CD4-positive, alpha-beta memory T cell (primary cell): Measurements from ENCODE around the gene BPIFB6. TPM values are rescaled to one million over a fixed set of nuclear protein-coding genes. Genes with fewer than 3 reads are reported as not detected.
A peak's percentile ranks its signal among the peaks of the same experiment; 100 is the strongest.

Experiments
- CTCF ChIA-PET: fragments of 350-600 bp; sonication (Branson Sonifier 250); formaldehyde crosslinking; loops from one replicate; lab custom pipeline; 2021; ENCODE audit warnings: inconsistent platforms; ENCODE audit not compliant: partially characterized antibody; lab: Charles Lee
- POLR2A ChIA-PET: fragments of 350-600 bp; sonication (Branson Sonifier 250); formaldehyde crosslinking; loops from one replicate; lab custom pipeline; 2021; ENCODE audit not compliant: partially characterized antibody; lab: Charles Lee
- DNase-seq, 5 donors: peaks; one replicate each; pipeline versions ENCODE4 v3.0.0 to v3.0.0-alpha.2; 2020 to 2022; ENCODE audit warnings: mixed read lengths in 1 of 5
- H3K27ac ChIP-seq: one replicate; pipeline ENCODE4 v1.7.0; 2013; ENCODE audit warnings: low read depth, low read length
- H3K27me3 ChIP-seq: 2 replicates; pipeline ENCODE4 v1.7.0; 2013; ENCODE audit warnings: mild to moderate bottlenecking, low read length, moderate library complexity; ENCODE audit not compliant: insufficient read depth
- H3K36me3 ChIP-seq: 2 replicates; pipeline ENCODE4 v1.7.0; 2013; ENCODE audit warnings: mild to moderate bottlenecking, low read length, moderate library complexity; ENCODE audit not compliant: insufficient read depth
- H3K4me1 ChIP-seq: 2 replicates; pipeline ENCODE4 v1.7.0; 2013; ENCODE audit warnings: mild to moderate bottlenecking, low read length, moderate library complexity; ENCODE audit not compliant: insufficient read depth
- H3K4me3 ChIP-seq, 2 donors: one replicate each; pipeline ENCODE4 v1.7.0; 2013; ENCODE audit warnings: low read length in 2 of 2, mild to moderate bottlenecking in 1 of 2
- H3K9me3 ChIP-seq, 2 donors: one replicate each; pipeline ENCODE4 v1.7.0; 2013; ENCODE audit warnings: low read length in 2 of 2, control low read depth in 1 of 2; ENCODE audit not compliant: control insufficient read depth in 1 of 2
- H3K27ac Mint-ChIP-seq, 7 donors: one replicate each; pipeline ENCODE4 v1.8.0; 2020 to 2021; ENCODE audit warnings: mixed read lengths in 7 of 7, mild to moderate bottlenecking in 6 of 7, inconsistent platforms in 3 of 7, moderate library complexity in 3 of 7
- H3K27me3 Mint-ChIP-seq, 2 donors: one replicate each; pipeline ENCODE4 v1.8.0; 2020 to 2021; ENCODE audit warnings: mixed read lengths in 2 of 2
- H3K36me3 Mint-ChIP-seq, 2 donors: one replicate each; pipeline ENCODE4 v1.8.0; 2020 to 2021; ENCODE audit warnings: mixed read lengths in 2 of 2, inconsistent platforms in 1 of 2, mild to moderate bottlenecking in 1 of 2
- H3K4me1 Mint-ChIP-seq, 4 donors: one replicate each; pipeline ENCODE4 v1.8.0; 2020 to 2021; ENCODE audit warnings: mixed read lengths in 4 of 4, mild to moderate bottlenecking in 1 of 4
- H3K4me3 Mint-ChIP-seq, 8 donors: one replicate each; pipeline ENCODE4 v1.8.0; 2020 to 2021; ENCODE audit warnings: mixed read lengths in 8 of 8, mild to moderate bottlenecking in 7 of 8, moderate library complexity in 6 of 8, inconsistent platforms in 3 of 8
- H3K9me3 Mint-ChIP-seq, 8 donors: one replicate each; pipeline ENCODE4 v1.8.0; 2020 to 2021; ENCODE audit warnings: mixed read lengths in 8 of 8, mild to moderate bottlenecking in 5 of 8, inconsistent platforms in 3 of 8, moderate library complexity in 1 of 8
- intact Hi-C: fragments of 100-400 bp; cut with micrococcal nuclease; formaldehyde crosslinking; loops from one replicate; pipeline ENCODE4 v1.15.1; 2023
- polyA plus RNA-seq, 2 donors: library from polyadenylated mRNA; unstranded; fragments of 300-500 nt; fragmentation: Illumina TruSeq; gene quantifications; one replicate each; pipeline ENCODE4 v1.2.3, GENCODE V29; 2021
- total RNA-seq, 2 experiments: library from RNA; stranded (reverse); gene quantifications; one replicate each; pipeline ENCODE4 v1.2.3, GENCODE V29; 2021

BPIFB6 gene
- total RNA-seq: not detected
- polyA plus RNA-seq: not detected

GRCh38 chr20:33031531-33031930 lies at the start of gene BPIFB6:
Gene BPIFB6 (plus strand): TSS chr20:33031648. CDS start chr20:33031648, 0 bp downstream.
- Mint-ChIP-seq H3K4me3 (no peak within 1 kb of the TSS), H3K4me1 (no peaks in the 10 kb centered on the region), H3K27ac (no peak within 1 kb of the TSS), H3K9me3 (peaks cover 2 to 10% (median 5%) of the 10 kb centered on the region in 8 donors), H3K36me3 (no peaks in the 10 kb centered on the region), H3K27me3 (no peaks in the 10 kb centered on the region)
- no peak for DNase-seq
- no peak within 1 kb of the TSS for H3K4me3 ChIP-seq
- no peaks in the 10 kb centered on the region for H3K27me3 ChIP-seq
- ChIA-PET POLR2A (no interaction called here), CTCF (no interaction called here)
- intact Hi-C loops: no loop called here
- H3K27ac ChIP-seq: no peak within 1 kb of the TSS
- no peaks in the 10 kb centered on the region for H3K4me1 ChIP-seq
- H3K9me3 ChIP-seq: no peaks in the 10 kb centered on the region
- H3K36me3 ChIP-seq: no peaks in the 10 kb centered on the region

GRCh38 chr20:32982617-32983458 lies 48.6 kb upstream of the BPIFB6 start:
- H3K27me3 ChIP-seq: no peaks in the 10 kb centered on the region
- peaks cover 1% of the 10 kb centered on the region for H3K4me1 ChIP-seq
- peak overlapping the region in 4 of 7 donors; percentile 47 to 81 (median 52) for H3K27ac Mint-ChIP-seq
- ChIA-PET CTCF (interaction anchor here (1.1 to 2.3 kb wide), 4 partner anchors 10 to 37 kb away, joined by 3 to 9 read pairs (median 4); no protein-coding TSS in a partner anchor), POLR2A (interaction anchor here (3.2 kb wide), 1 partner anchor 11 kb away, joined by 15 read pairs; no protein-coding TSS in a partner anchor)
- H3K36me3 ChIP-seq: no peaks in the 10 kb centered on the region
- H3K9me3 ChIP-seq: no peaks in the 10 kb centered on the region
- H3K36me3 Mint-ChIP-seq: no peaks in the 10 kb centered on the region
- no peaks in the 10 kb centered on the region for H3K27me3 Mint-ChIP-seq
- H3K4me3 ChIP-seq: no peak overlapping the region
- H3K9me3 Mint-ChIP-seq: peaks cover 0 to 2% (median 0%) of the 10 kb centered on the region in 8 donors
- no peak overlapping the region for H3K27ac ChIP-seq
- DNase-seq: no peak
- intact Hi-C loops: no loop called here
- H3K4me1 Mint-ChIP-seq: peaks cover 7 to 23% (median 8%) of the 10 kb centered on the region in 4 donors
- no peak overlapping the region for H3K4me3 Mint-ChIP-seq

- Mint-ChIP-seq H3K9me3 (no peaks in the 10 kb centered on the region), H3K4me1 (peaks cover 5 to 19% (median 7%) of the 10 kb centered on the region in 4 donors), H3K4me3 (no peak overlapping the region), H3K27ac (peak overlapping the region in 4 of 7 donors; percentile 16 to 55 (median 49)), H3K36me3 (no peaks in the 10 kb centered on the region), H3K27me3 (no peaks in the 10 kb centered on the region)
- H3K27me3 ChIP-seq: no peaks in the 10 kb centered on the region
- H3K27ac ChIP-seq: no peak overlapping the region
- POLR2A ChIA-PET: interaction anchor here (0.6 to 3.2 kb wide), 2 partner anchors 11 to 223 kb away, joined by 3 to 15 read pairs; no protein-coding TSS in a partner anchor
- DNase-seq: no peak
- no peaks in the 10 kb centered on the region for H3K4me1 ChIP-seq
- CTCF ChIA-PET: interaction anchor here (1.0 to 2.3 kb wide), 4 partner anchors 10 to 38 kb away, joined by 3 to 9 read pairs (median 4); no protein-coding TSS in a partner anchor
- H3K9me3 ChIP-seq: no peaks in the 10 kb centered on the region
- H3K4me3 ChIP-seq: no peak overlapping the region
- intact Hi-C loops: no loop called here
- no peaks in the 10 kb centered on the region for H3K36me3 ChIP-seq
These were observed 47.9 kb upstream of the BPIFB6 start for GRCh38 chr20:32983459-32984112.

- Mint-ChIP-seq H3K9me3 (no peaks in the 10 kb centered on the region), H3K36me3 (no peaks in the 10 kb centered on the region), H3K27me3 (no peaks in the 10 kb centered on the region), H3K4me1 (peaks cover 5 to 19% (median 7%) of the 10 kb centered on the region in 4 donors), H3K4me3 (no peak overlapping the region), H3K27ac (peak overlapping the region in 1 of 7 donors; percentile 32)
- Histone ChIP-seq H3K4me3 (no peak overlapping the region), H3K9me3 (no peaks in the 10 kb centered on the region), H3K27me3 (no peaks in the 10 kb centered on the region), H3K36me3 (no peaks in the 10 kb centered on the region), H3K4me1 (no peaks in the 10 kb centered on the region), H3K27ac (no peak overlapping the region)
- ChIA-PET CTCF (interaction anchor here (1.0 to 2.3 kb wide), 2 partner anchors 11 to 38 kb away, joined by 5 to 9 read pairs; no protein-coding TSS in a partner anchor), POLR2A (interaction anchor here (0.6 to 3.2 kb wide), 2 partner anchors 12 to 222 kb away, joined by 3 to 15 read pairs; no protein-coding TSS in a partner anchor)
- no peak for DNase-seq
- intact Hi-C loops: no loop called here
These were observed 47.3 kb upstream of the BPIFB6 start for GRCh38 chr20:32984196-32984595.

- Histone ChIP-seq H3K9me3 (no peaks in the 10 kb centered on the region), H3K27me3 (no peaks in the 10 kb centered on the region), H3K27ac (no peak overlapping the region), H3K4me3 (no peak overlapping the region), H3K4me1 (no peaks in the 10 kb centered on the region), H3K36me3 (no peaks in the 10 kb centered on the region)
- no peaks in the 10 kb centered on the region for H3K27me3 Mint-ChIP-seq
- H3K9me3 Mint-ChIP-seq: no peaks in the 10 kb centered on the region
- ChIA-PET POLR2A (interaction anchor here (1.0 kb wide), 2 partner anchors 9 to 12 kb away, joined by 3 read pairs; no protein-coding TSS in a partner anchor), CTCF (interaction anchor here (1.3 to 2.3 kb wide), 2 partner anchors 12 to 13 kb away, joined by 3 to 9 read pairs; no protein-coding TSS in a partner anchor)
- intact Hi-C loops: no loop called here
- no peak overlapping the region for H3K4me3 Mint-ChIP-seq
- peaks cover 7 to 19% (median 7%) of the 10 kb centered on the region in 4 donors for H3K4me1 Mint-ChIP-seq
- H3K27ac Mint-ChIP-seq: peak overlapping the region in 1 of 7 donors; percentile 12
- DNase-seq: no peak
- no peaks in the 10 kb centered on the region for H3K36me3 Mint-ChIP-seq
These were observed 46.7 kb upstream of the BPIFB6 start for GRCh38 chr20:32984631-32985354.

- no peaks in the 10 kb centered on the region for H3K27me3 ChIP-seq
- H3K9me3 ChIP-seq: no peaks in the 10 kb centered on the region
- Mint-ChIP-seq H3K27ac (no peak overlapping the region), H3K36me3 (no peaks in the 10 kb centered on the region), H3K27me3 (no peaks in the 10 kb centered on the region), H3K4me3 (no peak overlapping the region), H3K9me3 (no peaks in the 10 kb centered on the region), H3K4me1 (peaks cover 7 to 22% (median 8%) of the 10 kb centered on the region in 4 donors)
- no peak overlapping the region for H3K4me3 ChIP-seq
- no peak for DNase-seq
- ChIA-PET CTCF (interaction anchor here (1.3 kb wide), 1 partner anchor 12 kb away, joined by 3 read pairs; no protein-coding TSS in a partner anchor), POLR2A (interaction anchor here (1.0 to 1.5 kb wide), 3 partner anchors 8 to 13 kb away, joined by 3 read pairs; no protein-coding TSS in a partner anchor)
- H3K27ac ChIP-seq: no peak overlapping the region
- intact Hi-C loops: no loop called here
- no peaks in the 10 kb centered on the region for H3K36me3 ChIP-seq
- H3K4me1 ChIP-seq: peaks cover under 1% of the 10 kb centered on the region
These were observed 45.9 kb upstream of the BPIFB6 start for GRCh38 chr20:32985596-32985995.
